PC-9 (cell line): Measurements from ENCODE around the gene GNG13. TPM values are rescaled to one million over a fixed set of nuclear protein-coding genes. Genes with fewer than 3 reads are reported as not detected.

ENCODE experiments used
- BruUV-seq: library from RNA; stranded (reverse); fragments of 400-500 nt; replicated peaks from 2 replicates; lab custom pipeline; 2021; lab: Mats Ljungman, UMichigan
- CTCF ChIA-PET: fragments of 300-600 bp; sonication (Branson Sonifier 250); formaldehyde crosslinking; loops from one replicate; lab custom pipeline; 2022; ENCODE audit warnings: antibody characterized with exemption; lab: Charles Lee
- POLR2A ChIA-PET: fragments of 300-600 bp; sonication (Branson Sonifier 250); formaldehyde crosslinking; loops from one replicate; lab custom pipeline; 2022; ENCODE audit warnings: antibody characterized with exemption; ENCODE audit not compliant: unreplicated experiment; lab: Charles Lee
- DNase-seq, 2 experiments: peaks; one replicate each; pipeline versions ENCODE4 v3.0.0 to v3.0.0-alpha.2; 2015 to 2022; ENCODE audit warnings: mixed read lengths in 1 of 2
- H2AFZ ChIP-seq: fragments of 200-600 bp; sonication (generic); 2 replicates; pipeline ENCODE4 v1.8.1; 2017; ENCODE audit warnings: antibody characterized with exemption
- H3F3A ChIP-seq: fragments of 200-600 bp; sonication (generic); 2 replicates; pipeline ENCODE4 v1.8.1; 2017; ENCODE audit warnings: antibody characterized with exemption, mild to moderate bottlenecking, low read depth; ENCODE audit not compliant: insufficient read depth
- H3K27ac ChIP-seq: fragments of 200-600 bp; sonication (generic); 2 replicates; pipeline ENCODE4 v1.6.1; 2016; ENCODE audit warnings: mixed run types
- H3K27me3 ChIP-seq: fragments of 200-600 bp; sonication (generic); 2 replicates; pipeline ENCODE4 v1.6.1; 2016; ENCODE audit warnings: low read depth, mixed run types; ENCODE audit not compliant: insufficient read depth
- H3K36me3 ChIP-seq: fragments of 200-600 bp; sonication (generic); 2 replicates; pipeline ENCODE4 v1.6.1; 2016; ENCODE audit warnings: low read depth, mixed run types
- H3K4me1 ChIP-seq: fragments of 200-600 bp; sonication (generic); replicated peaks from 2 replicates; pipeline ENCODE4 v1.6.1; 2016; ENCODE audit warnings: mixed run types; ENCODE audit not compliant: insufficient read depth
- H3K4me2 ChIP-seq: fragments of 200-600 bp; sonication (generic); 2 replicates; pipeline ENCODE4 v1.6.1; 2017; ENCODE audit warnings: mixed run types
- H3K4me3 ChIP-seq: fragments of 200-600 bp; sonication (generic); 2 replicates; pipeline ENCODE4 v1.6.1; 2016; ENCODE audit warnings: mixed run types
- H3K79me2 ChIP-seq: fragments of 200-600 bp; sonication (generic); 2 replicates; pipeline ENCODE4 v1.6.1; 2017; ENCODE audit warnings: low read depth, mixed run types
- H3K9me2 ChIP-seq: fragments of 200-600 bp; sonication (generic); 2 replicates; pipeline ENCODE4 v1.8.1; 2017; ENCODE audit warnings: mild to moderate bottlenecking; ENCODE audit not compliant: insufficient read depth
- H3K9me3 ChIP-seq: fragments of 200-600 bp; sonication (generic); 2 replicates; pipeline ENCODE4 v1.8.1; 2016; ENCODE audit warnings: low read depth; ENCODE audit not compliant: insufficient read depth
- H4K20me1 ChIP-seq: fragments of 200-600 bp; sonication (generic); 2 replicates; pipeline ENCODE4 v1.8.1; 2017; ENCODE audit not compliant: insufficient read depth
- EZH2 ChIP-seq: fragments of 200-600 bp; sonication (generic); IDR thresholded peaks from 2 replicates; pipeline ENCODE4 v1.8.0; 2017; ENCODE audit warnings: antibody characterized with exemption, low read depth
- intact Hi-C: fragments of 100-400 bp; cut with micrococcal nuclease; formaldehyde crosslinking; loops from one replicate; pipeline ENCODE4 v1.10.0; 2022; ENCODE audit not compliant: unreplicated experiment
- total RNA-seq: library from RNA; stranded (reverse); gene quantifications from 2 replicates; pipeline ENCODE4 v1.2.3, GENCODE V29; 2021
- TF ChIP-seq, protein P1 (sequence below): fragments of 200-600 bp; sonication (generic); conservative IDR thresholded peaks from 2 replicates; pipeline ENCODE4 v1.6.1; 2017; ENCODE audit warnings: mixed run types, antibody characterized with exemption, mild to moderate bottlenecking, moderate library complexity

The GNG13 gene
- total RNA-seq, 1 experiment from 2014 or later: not detected

DNA sequence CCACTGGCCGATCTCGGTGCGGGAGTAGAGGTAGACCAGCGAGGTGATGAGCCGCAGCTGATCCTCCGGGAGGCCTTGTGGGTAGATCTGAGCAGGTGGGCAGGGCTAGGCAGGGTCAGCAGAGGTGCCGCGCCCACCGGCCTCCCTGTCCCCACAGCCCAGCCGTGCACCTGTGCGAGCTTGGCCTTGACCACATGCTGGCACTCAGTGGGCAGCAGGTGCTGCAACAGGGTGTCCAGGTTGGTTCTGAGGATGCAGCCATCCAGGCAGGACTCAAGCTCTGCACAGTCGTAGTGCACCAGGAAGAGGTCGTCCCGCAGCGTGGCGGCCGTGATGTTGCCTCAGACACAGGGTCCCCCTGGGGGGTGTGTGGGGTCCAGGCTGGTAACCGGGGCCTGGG is 27.6 kb downstream of the GNG13 start:
- Histone ChIP-seq H3K4me2 (no peak overlapping the region), H3K36me3 (no peaks in the 10 kb centered on the region), H3F3A (0 out of 2 replicates have a peak, but pooled peaks cover 4% of the 10 kb centered on the region), H3K27ac (no peak overlapping the region), H3K9me3 (no peaks in the 10 kb centered on the region), H3K9me2 (no peaks in the 10 kb centered on the region), H3K4me3 (no peak overlapping the region), H3K79me2 (no peaks in the 10 kb centered on the region), H2AFZ (no peak overlapping the region), H3K4me1 (no peaks in the 10 kb centered on the region), H4K20me1 (no peaks in the 10 kb centered on the region), H3K27me3 (no peaks in the 10 kb centered on the region)
- TF ChIP-seq EZH2: no peak
- TF ChIP-seq, protein P1, sequence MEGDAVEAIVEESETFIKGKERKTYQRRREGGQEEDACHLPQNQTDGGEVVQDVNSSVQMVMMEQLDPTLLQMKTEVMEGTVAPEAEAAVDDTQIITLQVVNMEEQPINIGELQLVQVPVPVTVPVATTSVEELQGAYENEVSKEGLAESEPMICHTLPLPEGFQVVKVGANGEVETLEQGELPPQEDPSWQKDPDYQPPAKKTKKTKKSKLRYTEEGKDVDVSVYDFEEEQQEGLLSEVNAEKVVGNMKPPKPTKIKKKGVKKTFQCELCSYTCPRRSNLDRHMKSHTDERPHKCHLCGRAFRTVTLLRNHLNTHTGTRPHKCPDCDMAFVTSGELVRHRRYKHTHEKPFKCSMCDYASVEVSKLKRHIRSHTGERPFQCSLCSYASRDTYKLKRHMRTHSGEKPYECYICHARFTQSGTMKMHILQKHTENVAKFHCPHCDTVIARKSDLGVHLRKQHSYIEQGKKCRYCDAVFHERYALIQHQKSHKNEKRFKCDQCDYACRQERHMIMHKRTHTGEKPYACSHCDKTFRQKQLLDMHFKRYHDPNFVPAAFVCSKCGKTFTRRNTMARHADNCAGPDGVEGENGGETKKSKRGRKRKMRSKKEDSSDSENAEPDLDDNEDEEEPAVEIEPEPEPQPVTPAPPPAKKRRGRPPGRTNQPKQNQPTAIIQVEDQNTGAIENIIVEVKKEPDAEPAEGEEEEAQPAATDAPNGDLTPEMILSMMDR: no peak
- DNase-seq: no peak
- ChIA-PET CTCF (no interaction called here), POLR2A (no interaction called here)
- BruUV-seq: no TSS peak
- intact Hi-C loops: no loop called here

DNA sequence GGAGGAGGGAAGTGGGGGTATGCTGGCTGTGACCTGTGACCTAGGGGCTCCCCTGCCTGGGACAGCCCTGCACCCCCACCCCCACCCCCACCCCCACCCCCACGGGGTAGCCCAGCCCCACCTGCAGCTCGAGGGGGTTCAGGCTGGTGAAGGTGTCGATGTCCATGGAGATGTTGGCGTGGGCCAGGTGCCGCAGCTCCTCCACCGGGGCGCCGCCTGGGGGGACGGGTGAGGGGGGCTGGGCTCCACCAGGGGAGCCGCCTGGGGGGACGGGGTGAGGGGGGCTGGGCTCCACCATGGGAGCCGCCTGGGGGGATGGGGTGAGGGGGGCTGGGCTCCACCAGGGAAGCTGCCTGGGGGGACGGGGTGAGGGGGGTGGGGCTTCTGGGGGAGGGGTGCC is 30.1 kb downstream of the GNG13 start:
- no peak overlapping the region for H3K4me2 ChIP-seq
- H3K4me1 ChIP-seq: no peaks in the 10 kb centered on the region
- CTCF ChIA-PET: interaction anchor here (0.6 kb wide), 1 partner anchor 49 kb away, joined by 7 read pairs; the partner anchor contains the start of gene ANTKMT
- intact Hi-C loops: no loop called here
- no peaks in the 10 kb centered on the region for H3K79me2 ChIP-seq
- H2AFZ ChIP-seq: no peak overlapping the region
- no peaks in the 10 kb centered on the region for H3K9me3 ChIP-seq
- H4K20me1 ChIP-seq: no peaks in the 10 kb centered on the region
- H3F3A ChIP-seq: peaks cover 4% of the 10 kb centered on the region; the same call in 1 of the 2 replicates
- no TSS peak for BruUV-seq
- no peaks in the 10 kb centered on the region for H3K36me3 ChIP-seq
- TF ChIP-seq, protein P1: no peak
- TF ChIP-seq EZH2: no peak
- no peak overlapping the region for H3K27ac ChIP-seq
- no peaks in the 10 kb centered on the region for H3K27me3 ChIP-seq
- POLR2A ChIA-PET: no interaction called here
- H3K9me2 ChIP-seq: no peaks in the 10 kb centered on the region
- no peak for DNase-seq
- H3K4me3 ChIP-seq: no peak overlapping the region

DNA sequence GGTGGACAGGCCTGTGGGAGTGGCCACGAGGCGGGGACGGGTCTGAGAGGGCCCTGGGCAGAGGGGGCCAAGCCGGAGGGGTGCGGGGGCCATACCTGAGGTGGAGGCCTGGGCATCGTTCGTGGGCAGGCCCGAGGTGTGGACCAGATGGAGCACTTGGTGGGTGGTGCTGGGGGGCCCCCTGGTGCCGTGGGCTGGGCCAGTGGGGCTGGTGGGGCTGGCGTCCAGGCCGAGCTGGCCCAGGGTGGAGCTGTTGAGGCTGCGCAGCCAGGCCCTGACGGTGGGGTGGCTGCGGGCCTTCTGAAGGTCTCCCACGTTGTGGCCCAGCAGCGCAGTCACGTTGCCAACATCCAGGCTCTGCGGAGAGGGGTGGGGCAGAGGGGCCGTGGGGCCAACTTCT is 30.6 kb downstream of the GNG13 start:
- intact Hi-C loops: no loop called here
- Histone ChIP-seq H3K79me2 (no peaks in the 10 kb centered on the region), H4K20me1 (no peaks in the 10 kb centered on the region), H3K9me2 (no peaks in the 10 kb centered on the region), H3K4me1 (no peaks in the 10 kb centered on the region), H3K36me3 (no peaks in the 10 kb centered on the region), H3K27me3 (no peaks in the 10 kb centered on the region), H3F3A (peaks cover 4% of the 10 kb centered on the region; the same call in 1 of the 2 replicates), H3K4me3 (no peak overlapping the region), H3K9me3 (no peaks in the 10 kb centered on the region), H2AFZ (no peak overlapping the region), H3K4me2 (no peak overlapping the region), H3K27ac (no peak overlapping the region)
- no peak for DNase-seq
- CTCF ChIA-PET: interaction anchor here (0.6 kb wide), 1 partner anchor 49 kb away, joined by 7 read pairs; the partner anchor contains the start of gene ANTKMT
- POLR2A ChIA-PET: interaction anchor here (0.6 kb wide), 1 partner anchor 10 kb away, joined by 4 read pairs; the partner anchor contains the start of gene MSLN
- TF ChIP-seq, protein P1: no peak
- TF ChIP-seq EZH2: no peak
- BruUV-seq: no TSS peak
